Mononuclear cell (primary cell): ENCODE data around the gene MAP4K3. TPM values are rescaled to one million over a fixed set of nuclear protein-coding genes. Genes with fewer than 3 reads are reported as not detected.
A peak's percentile ranks its signal among the peaks of the same experiment; 100 is the strongest.
"Not testable (repeated sequence)": the region's sequence is repeated elsewhere in the genome, so short reads cannot be mapped to it uniquely, and the experiment has no call there.

Source experiments
- H3K27me3 ChIP-seq: 2 replicates; pipeline ENCODE4 v1.6.0; 2011; ENCODE audit warnings: low read length, control low read depth; ENCODE audit not compliant: insufficient read depth
- H3K4me1 ChIP-seq: 2 replicates; pipeline ENCODE4 v1.5.1; 2011; ENCODE audit warnings: mild to moderate bottlenecking, low read length, control low read depth; ENCODE audit not compliant: insufficient read depth
- H3K4me3 ChIP-seq: 2 replicates; pipeline ENCODE4 v1.5.1; 2011; ENCODE audit warnings: mild to moderate bottlenecking, low read length, moderate library complexity
- H3K9me3 ChIP-seq: 2 replicates; pipeline ENCODE4 v1.5.1; 2011; ENCODE audit warnings: low read depth, mild to moderate bottlenecking, control low read depth, low read length
- total RNA-seq: library from RNA; depleted of rRNA; stranded (reverse); fragments of >200 nt; gene quantifications from one replicate; pipeline ENCODE4 v1.2.3, GENCODE V29; 2012

The MAP4K3 gene
- total RNA-seq, 1 donor = 36.8 TPM

- Histone ChIP-seq H3K9me3 (no peaks in the 10 kb centered on the region), H3K4me3 (no peak overlapping the region), H3K27me3 (no peaks in the 10 kb centered on the region), H3K4me1 (no peaks in the 10 kb centered on the region)
These were observed 153.5 kb downstream of the MAP4K3 start for GRCh38 chr2:39283561-39283960.

- Histone ChIP-seq H3K4me3 (no peak overlapping the region), H3K27me3 (no peaks in the 10 kb centered on the region), H3K9me3 (no peaks in the 10 kb centered on the region), H3K4me1 (no peaks in the 10 kb centered on the region)
These were observed 155.7 kb downstream of the MAP4K3 start for GRCh38 chr2:39281391-39281790.

GRCh38 chr2:39275016-39275415, 162.1 kb downstream of the MAP4K3 start:
- no peaks in the 10 kb centered on the region for H3K4me1 ChIP-seq
- no peak overlapping the region for H3K4me3 ChIP-seq
- H3K27me3 ChIP-seq = no peaks in the 10 kb centered on the region
- H3K9me3 ChIP-seq = no peaks in the 10 kb centered on the region

GRCh38 chr2:39269941-39270340, 167.1 kb downstream of the MAP4K3 start:
- Histone ChIP-seq H3K9me3 (no peaks in the 10 kb centered on the region), H3K4me3 (no peak overlapping the region), H3K27me3 (no peaks in the 10 kb centered on the region), H3K4me1 (no peaks in the 10 kb centered on the region)

- H3K4me1 ChIP-seq = no peaks in the 10 kb centered on the region
- H3K27me3 ChIP-seq = no peaks in the 10 kb centered on the region
- no peak overlapping the region for H3K4me3 ChIP-seq
- H3K9me3 ChIP-seq = no peaks in the 10 kb centered on the region
These were observed 170.1 kb downstream of the MAP4K3 start for GRCh38 chr2:39266916-39267434.

GRCh38 chr2:39266139-39266805, 170.8 kb downstream of the MAP4K3 start:
- Histone ChIP-seq H3K27me3 (no peaks in the 10 kb centered on the region), H3K4me1 (no peaks in the 10 kb centered on the region), H3K9me3 (no peaks in the 10 kb centered on the region), H3K4me3 (no peak overlapping the region)

- H3K4me3 ChIP-seq = no peak overlapping the region
- H3K27me3 ChIP-seq = no peaks in the 10 kb centered on the region
- no peaks in the 10 kb centered on the region for H3K9me3 ChIP-seq
- H3K4me1 ChIP-seq = no peaks in the 10 kb centered on the region
These were observed 171.8 kb downstream of the MAP4K3 start for GRCh38 chr2:39265315-39265714.

- Histone ChIP-seq H3K4me1 (no peaks in the 10 kb centered on the region), H3K27me3 (no peaks in the 10 kb centered on the region), H3K9me3 (no peaks in the 10 kb centered on the region), H3K4me3 (no peak overlapping the region)
These were observed 172.4 kb downstream of the MAP4K3 start for GRCh38 chr2:39264733-39265132.

GRCh38 chr2:39260087-39260486, 177.0 kb downstream of the MAP4K3 start:
- Histone ChIP-seq H3K4me1 (no peaks in the 10 kb centered on the region), H3K9me3 (no peaks in the 10 kb centered on the region), H3K27me3 (no peaks in the 10 kb centered on the region), H3K4me3 (no peak overlapping the region)

- H3K9me3 ChIP-seq = no peaks in the 10 kb centered on the region
- no peak overlapping the region for H3K4me3 ChIP-seq
- no peaks in the 10 kb centered on the region for H3K4me1 ChIP-seq
- no peaks in the 10 kb centered on the region for H3K27me3 ChIP-seq
These were observed 181.0 kb downstream of the MAP4K3 start for GRCh38 chr2:39256040-39256439.

- Histone ChIP-seq H3K27me3 (no peaks in the 10 kb centered on the region), H3K4me3 (no peak overlapping the region), H3K9me3 (no peaks in the 10 kb centered on the region), H3K4me1 (no peaks in the 10 kb centered on the region)
These were observed 184.1 kb downstream of the MAP4K3 start for GRCh38 chr2:39252888-39253518.

GRCh38 chr2:39247512-39248043, 189.5 kb downstream of the MAP4K3 start:
- Histone ChIP-seq H3K27me3 (no peaks in the 10 kb centered on the region), H3K4me3 (no peak overlapping the region), H3K4me1 (peaks cover 4% of the 10 kb centered on the region), H3K9me3 (no peaks in the 10 kb centered on the region)

GRCh38 chr2:39246382-39246980, 190.6 kb downstream of the MAP4K3 start:
- Histone ChIP-seq H3K9me3 (no peaks in the 10 kb centered on the region), H3K4me1 (peaks cover 4% of the 10 kb centered on the region), H3K4me3 (no peak overlapping the region), H3K27me3 (no peaks in the 10 kb centered on the region)

GRCh38 chr2:39244963-39245625, 192.0 kb downstream of the MAP4K3 start:
- peak overlapping the region; percentile 7 for H3K4me3 ChIP-seq
- not testable (repeated sequence) for H3K9me3 ChIP-seq, H3K27me3 ChIP-seq, H3K4me1 ChIP-seq

GRCh38 chr2:39244241-39244862, 192.7 kb downstream of the MAP4K3 start:
- not testable (repeated sequence) for H3K27me3 ChIP-seq, H3K4me3 ChIP-seq

More at GRCh38 chr2:39244241-39244862, 192.7 kb downstream of the MAP4K3 start:
- H3K4me1 ChIP-seq, H3K9me3 ChIP-seq: not testable (repeated sequence)
